Lower leg skin (tissue), 4 donors: ENCODE data around the gene TMEM220. TPM values are rescaled to one million over a fixed set of nuclear protein-coding genes. Genes with fewer than 3 reads are reported as not detected.
A peak's percentile ranks its signal among the peaks of the same experiment; 100 is the strongest.
"Not testable (repeated sequence)": the region's sequence is repeated elsewhere in the genome, so short reads cannot be mapped to it uniquely, and the experiment has no call there.

ENCODE experiments used
- DNase-seq, 2 donors: peaks; one replicate each; pipeline ENCODE4 v3.0.0-alpha.2; 2019; ENCODE audit warnings: low spot score in 2 of 2
- H3K4me3 ChIP-seq: fragments of 200-600 bp; sonication (generic); 2 replicates; pipeline ENCODE4 v1.5.1; 2017; ENCODE audit warnings: mild to moderate bottlenecking, low read depth; ENCODE audit not compliant: poor library complexity, severe bottlenecking
- CTCF ChIP-seq, 3 donors: fragments of 450-650 bp; IDR thresholded peaks; one replicate each; pipeline ENCODE4 v1.5.1; 2016; ENCODE audit warnings: antibody characterized with exemption in 3 of 3, mild to moderate bottlenecking in 3 of 3, moderate library complexity in 2 of 3
- POLR2A ChIP-seq, 2 donors: fragments of 450-650 bp; IDR thresholded peaks; one replicate each; pipeline ENCODE4 v1.6.1; 2016 to 2017; ENCODE audit warnings: antibody characterized with exemption in 2 of 2, mild to moderate bottlenecking in 1 of 2, moderate library complexity in 1 of 2
- WGBS, 2 donors: methylation state at CpG; one replicate each; pipeline ENCODE4 v1.1.5; 2018; 5-methylcytosine and 5-hydroxymethylcytosine counted together
- intact Hi-C: fragments of 100-400 bp; cut with DNase I; formaldehyde crosslinking; loops from one replicate; pipeline ENCODE4 v1.15.0; 2023; ENCODE audit warnings: low total_unique reads
- total RNA-seq, 4 donors: library from RNA; depleted of rRNA; stranded (reverse); fragments of >200 nt; gene quantifications; one replicate each; pipeline ENCODE4 v1.1.0, GENCODE V29; 2016

The TMEM220 gene
- total RNA-seq, 4 donors from 2014 or later = 2.8 to 54.5 (median 3.7) TPM

- intact Hi-C loops = loop anchor here (5.0 kb wide), 1 partner anchor 612 kb away; no protein-coding TSS in a partner anchor
- TF ChIP-seq POLR2A (IDR thresholded peaks at IDR 0.05) = no peak
- TF ChIP-seq CTCF (IDR thresholded peaks at IDR 0.05) = no peak
- 93 to 94% methylated on average over 5 of the region's 5 CpGs for WGBS, 2 donors
- no peak overlapping the region for H3K4me3 ChIP-seq
- DNase-seq = no peak
Measured at GRCh38 chr17:10705727-10706126, 24.1 kb downstream of the TMEM220 start.

DNA sequence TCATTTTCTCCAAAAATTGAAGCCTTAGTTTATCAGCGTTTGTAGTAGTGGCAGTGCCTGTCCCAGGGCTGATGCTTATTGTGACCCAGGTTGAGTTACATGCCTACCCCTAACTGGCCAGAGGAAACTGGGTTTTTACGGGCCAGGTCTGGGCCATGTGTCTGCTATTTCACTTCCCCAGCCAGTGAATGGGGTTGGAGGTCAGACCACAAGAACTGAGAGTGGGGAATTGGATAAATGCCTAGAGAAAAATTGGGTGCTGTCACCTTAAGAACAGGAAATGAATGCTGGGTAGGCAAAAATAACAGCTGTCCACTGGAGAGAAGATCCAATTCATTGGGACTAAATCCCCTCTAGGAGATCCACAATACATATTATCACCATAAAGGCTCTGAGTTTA lies 27.2 kb downstream of the TMEM220 start:
- no peak for TF ChIP-seq POLR2A (IDR thresholded peaks at IDR 0.05)
- no peak for TF ChIP-seq CTCF (IDR thresholded peaks at IDR 0.05)
- 52 to 62% methylated on average over 2 of the region's 2 CpGs for WGBS, 2 donors

GRCh38 chr17:10699856-10700255 lies 30.0 kb downstream of the TMEM220 start:
- intact Hi-C loops = no loop called here
- H3K4me3 ChIP-seq = no peak overlapping the region
- WGBS, 2 donors = 79 to 100% methylated on average over 1 of the region's 1 CpG
- DNase-seq = no peak
- TF ChIP-seq CTCF (IDR thresholded peaks at IDR 0.05) (no peak), POLR2A (IDR thresholded peaks at IDR 0.05) (no peak)

More for the DNA sequence above, 27.2 kb downstream of the TMEM220 start:
- DNase-seq = no peak
- H3K4me3 ChIP-seq = no peak overlapping the region
- intact Hi-C loops = no loop called here

DNA sequence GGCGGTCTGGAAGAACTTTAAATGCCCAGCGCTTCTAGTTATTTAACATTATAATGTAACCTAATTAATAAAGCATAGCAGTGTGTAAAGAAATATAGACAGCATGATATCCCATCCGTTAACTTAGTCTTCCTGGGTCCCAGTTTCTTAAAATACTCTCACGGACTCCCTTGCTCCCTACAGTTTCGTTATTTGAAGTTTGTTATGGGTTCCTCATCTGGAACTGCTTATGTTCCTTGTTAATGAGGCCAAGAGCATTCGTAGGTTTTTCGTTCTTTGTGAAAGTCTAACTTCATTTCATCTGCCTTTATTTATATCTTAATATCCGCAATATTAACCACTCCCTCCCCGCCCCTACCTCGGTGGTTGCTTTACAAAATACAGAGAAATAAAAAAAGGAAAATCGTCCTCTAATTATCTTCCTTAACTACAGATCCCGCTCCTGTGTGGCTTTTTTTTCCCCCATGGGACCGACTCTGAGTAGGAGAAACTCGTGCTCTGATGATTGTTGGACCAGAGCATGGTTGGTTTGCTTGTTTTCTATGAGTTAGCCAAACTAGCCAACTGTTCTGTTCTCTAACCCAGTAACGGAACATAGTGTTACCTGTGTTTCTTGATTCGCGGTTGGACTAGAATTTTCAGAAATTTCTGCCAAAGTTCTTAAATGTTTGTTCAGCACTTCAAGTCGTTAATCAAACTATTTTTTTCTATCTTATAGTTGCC lies 31.6 kb downstream of the TMEM220 start:
- WGBS, 2 donors = 5 to 9% methylated on average over 18 of the region's 18 CpGs
- intact Hi-C loops = no loop called here

DNA sequence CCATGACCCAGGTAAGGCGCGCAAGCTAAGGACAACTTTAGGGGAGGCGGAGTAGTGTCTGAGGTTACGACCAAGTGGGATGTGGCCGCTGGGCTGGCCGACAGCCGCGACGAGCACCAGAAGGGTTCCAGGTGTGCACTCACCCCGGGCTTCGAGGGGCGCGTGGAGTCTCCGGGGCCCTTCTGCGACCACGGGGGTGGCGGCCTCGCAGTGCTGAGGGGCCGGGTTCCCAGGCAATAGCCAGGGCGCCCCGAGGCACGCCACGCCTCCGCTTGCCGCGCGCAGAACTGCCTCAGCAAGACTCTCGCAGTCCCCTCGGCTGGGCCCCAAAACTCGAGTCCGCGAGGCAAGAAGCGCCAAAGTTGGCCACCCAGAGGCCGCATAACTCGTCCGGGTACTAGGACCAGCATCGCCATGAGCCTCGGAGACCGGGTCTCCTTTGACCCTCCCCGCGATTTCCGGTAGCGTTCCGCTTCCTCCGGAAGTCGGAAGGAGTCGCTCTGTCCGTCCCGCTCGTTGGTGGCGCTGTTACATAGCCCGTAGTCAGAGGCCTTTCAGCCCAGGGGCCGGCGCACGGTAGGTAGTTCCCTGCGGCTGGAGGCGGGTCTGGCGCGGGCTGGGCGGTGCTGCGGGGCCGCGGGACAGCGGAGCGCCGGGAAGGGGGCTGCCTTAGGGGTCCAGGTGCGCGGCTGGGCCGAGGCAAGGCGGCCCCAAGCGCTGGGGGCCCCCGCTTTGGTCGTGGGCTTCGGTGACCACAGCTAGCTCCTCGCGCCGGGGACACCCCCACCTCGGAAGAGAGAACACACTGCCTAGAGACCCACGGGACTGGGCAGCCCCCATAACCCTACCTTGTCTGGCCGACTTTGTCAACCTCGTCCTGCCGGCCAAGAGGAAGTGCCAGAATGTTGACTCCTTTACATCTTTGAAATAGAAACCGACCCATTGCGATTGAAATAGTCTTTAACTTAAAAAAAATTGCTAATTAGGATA lies 32.4 kb downstream of the TMEM220 start, which contains the start of the genes ADPRM and SCO1:
ADPRM (plus strand) TSS at position 503 of the 990 bp plus-strand sequence. CDS start 7,333 bp downstream, outside the sequence.
SCO1 (minus strand) TSS at position 442 of the 990 bp plus-strand sequence; CDS start at position 416, 26 bp downstream.
- intact Hi-C loops = no loop called here

More for the DNA sequence above, 31.6 kb downstream of the TMEM220 start:
- no peak for DNase-seq
- H3K4me3 ChIP-seq = peak overlapping the region; percentile 97
- TF ChIP-seq POLR2A (IDR thresholded peaks at IDR 0.05) = no peak

DNA sequence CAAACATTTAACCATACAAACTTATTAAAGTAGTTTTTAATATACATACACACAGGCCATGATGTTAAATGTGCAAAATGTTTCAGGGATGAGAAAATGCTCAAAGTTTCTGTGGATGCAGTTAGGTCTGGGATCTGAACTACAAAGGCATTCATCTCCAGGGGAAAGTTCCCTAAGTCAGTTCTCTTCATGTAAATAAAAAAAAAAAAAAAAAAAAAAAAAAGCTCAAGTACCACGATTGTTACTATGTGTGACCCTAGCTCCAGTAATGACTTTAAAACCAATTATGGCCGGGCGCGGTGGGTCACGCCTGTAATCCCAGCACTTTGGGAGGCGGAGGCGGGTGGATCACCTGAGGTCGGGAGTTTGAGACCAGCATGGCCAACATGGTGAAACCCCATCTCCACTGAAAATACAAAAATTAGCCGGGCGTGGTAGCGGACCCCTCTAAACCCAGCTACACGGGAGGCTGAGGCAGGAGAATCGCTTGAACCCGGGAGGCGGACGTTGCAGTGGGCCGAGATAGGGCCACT lies 33.9 kb downstream of the TMEM220 start:
- intact Hi-C loops, H3K4me3 ChIP-seq, DNase-seq: not testable (repeated sequence)
- 89 to 90% methylated on average over 17 of the region's 17 CpGs for WGBS, 2 donors

More for the DNA sequence above, 32.4 kb downstream of the TMEM220 start, which contains the start of the genes ADPRM and SCO1:
- DNase-seq = peak; percentile 90 to 98
- 0 to 1% methylated on average over 32 to 69 of the region's 84 CpGs for WGBS, 2 donors
- TF ChIP-seq CTCF (IDR thresholded peaks at IDR 0.05) = no peak
- TF ChIP-seq POLR2A (IDR thresholded peaks at IDR 0.05) = peak in 1 of 2 donors; percentile 70
- H3K4me3 ChIP-seq = peak within 1 kb of the TSS; percentile 97
